Activated CD4-positive, alpha-beta T cell treated with anti-CD3 and anti-CD28 coated beads, Interleukin-2, amount 10 ng/mL, durations not matched to agents 24 days and 14 days (primary cell): ENCODE data around the gene GP1BB. TPM values are rescaled to one million over a fixed set of nuclear protein-coding genes. Genes with fewer than 3 reads are reported as not detected.

Experiments
- DNase-seq: peaks from one replicate; pipeline ENCODE4 v3.0.0; 2022
- H3K27ac Mint-ChIP-seq: one replicate; pipeline ENCODE4 v1.8.0; 2022; ENCODE audit warnings: mild to moderate bottlenecking, mixed read lengths
- H3K27me3 Mint-ChIP-seq: one replicate; pipeline ENCODE4 v1.8.0; 2022; ENCODE audit warnings: mixed read lengths
- H3K36me3 Mint-ChIP-seq: one replicate; pipeline ENCODE4 v1.8.0; 2022; ENCODE audit warnings: low read depth, mild to moderate bottlenecking, mixed read lengths
- H3K4me1 Mint-ChIP-seq: one replicate; pipeline ENCODE4 v1.8.0; 2021; ENCODE audit warnings: mixed read lengths
- H3K4me3 Mint-ChIP-seq: one replicate; pipeline ENCODE4 v1.8.0; 2022; ENCODE audit warnings: mild to moderate bottlenecking, moderate library complexity, mixed read lengths
- H3K9me3 Mint-ChIP-seq: one replicate; pipeline ENCODE4 v1.8.0; 2021; ENCODE audit warnings: mixed read lengths
- intact Hi-C: fragments of 100-400 bp; cut with micrococcal nuclease; formaldehyde crosslinking; loops from one replicate; pipeline ENCODE4 v1.15.1; 2023
- total RNA-seq: library from RNA; stranded (reverse); gene quantifications from 2 replicates; pipeline ENCODE4 v1.2.3, GENCODE V29; 2022

GP1BB gene
- total RNA-seq, 1 donor from 2014 or later, result not detected

- intact Hi-C loops, result no loop called here
- peaks cover 6% of the 10 kb centered on the region for H3K4me1 Mint-ChIP-seq
- no peaks in the 10 kb centered on the region for H3K36me3 Mint-ChIP-seq
- peak within 1 kb of the TSS; percentile 64 for H3K4me3 Mint-ChIP-seq
- no peak within 1 kb of the TSS for H3K27ac Mint-ChIP-seq
- no peaks in the 10 kb centered on the region for H3K9me3 Mint-ChIP-seq
- DNase-seq, result no peak
- peaks cover 30% of the 10 kb centered on the region for H3K27me3 Mint-ChIP-seq
Measured at GRCh38 chr22:19714312-19715187, 8.8 kb upstream of the GP1BB start, which contains the start of gene SEPTIN5. TSS of gene SEPTIN5 (plus strand) at chr22:19714503. CDS start at chr22:19714589, 86 bp downstream.

DNA sequence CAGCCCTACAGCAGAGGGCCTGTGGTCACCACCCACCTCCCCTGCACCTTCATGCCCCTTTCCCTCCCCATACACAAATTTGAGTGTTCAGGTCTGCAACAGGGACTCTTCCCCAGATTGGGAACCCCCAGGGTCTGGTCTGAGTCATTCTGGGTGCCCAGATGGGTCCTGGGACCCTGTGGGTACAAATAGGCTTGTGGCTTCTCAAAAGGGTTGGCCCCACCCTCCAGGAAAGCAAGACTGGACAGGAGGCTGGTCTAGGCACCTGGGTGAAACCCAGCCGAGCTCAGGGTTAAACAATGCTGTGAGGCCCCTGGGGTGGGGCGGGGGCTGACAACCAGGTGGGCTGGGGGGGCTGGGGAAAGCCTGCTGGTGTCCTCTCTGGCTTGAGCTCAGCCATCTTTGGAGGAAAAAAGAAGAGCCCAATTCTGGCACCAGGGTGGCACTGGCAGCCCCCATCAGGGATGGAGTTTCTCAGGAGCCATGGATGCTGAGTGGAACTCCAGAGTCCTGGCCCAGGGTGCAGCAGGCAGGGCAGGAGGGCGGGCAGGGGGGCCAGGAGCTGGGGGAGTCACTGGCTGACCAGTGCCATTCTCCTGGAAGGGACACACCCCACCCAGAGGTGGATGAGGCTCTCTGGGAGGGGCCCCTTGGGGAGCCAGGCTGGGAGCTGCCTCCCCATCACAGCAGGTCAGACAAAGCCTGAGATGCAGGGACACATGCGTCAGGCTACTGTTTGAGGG lies 8.0 kb upstream of the GP1BB start:
- no peak overlapping the region for H3K27ac Mint-ChIP-seq
- H3K27me3 Mint-ChIP-seq, result peaks cover 38% of the 10 kb centered on the region
- intact Hi-C loops, result no loop called here
- peaks cover 6% of the 10 kb centered on the region for H3K4me1 Mint-ChIP-seq
- H3K36me3 Mint-ChIP-seq, result no peaks in the 10 kb centered on the region
- H3K4me3 Mint-ChIP-seq, result peak overlapping the region; percentile 54
- no peaks in the 10 kb centered on the region for H3K9me3 Mint-ChIP-seq
- DNase-seq, result no peak

DNA sequence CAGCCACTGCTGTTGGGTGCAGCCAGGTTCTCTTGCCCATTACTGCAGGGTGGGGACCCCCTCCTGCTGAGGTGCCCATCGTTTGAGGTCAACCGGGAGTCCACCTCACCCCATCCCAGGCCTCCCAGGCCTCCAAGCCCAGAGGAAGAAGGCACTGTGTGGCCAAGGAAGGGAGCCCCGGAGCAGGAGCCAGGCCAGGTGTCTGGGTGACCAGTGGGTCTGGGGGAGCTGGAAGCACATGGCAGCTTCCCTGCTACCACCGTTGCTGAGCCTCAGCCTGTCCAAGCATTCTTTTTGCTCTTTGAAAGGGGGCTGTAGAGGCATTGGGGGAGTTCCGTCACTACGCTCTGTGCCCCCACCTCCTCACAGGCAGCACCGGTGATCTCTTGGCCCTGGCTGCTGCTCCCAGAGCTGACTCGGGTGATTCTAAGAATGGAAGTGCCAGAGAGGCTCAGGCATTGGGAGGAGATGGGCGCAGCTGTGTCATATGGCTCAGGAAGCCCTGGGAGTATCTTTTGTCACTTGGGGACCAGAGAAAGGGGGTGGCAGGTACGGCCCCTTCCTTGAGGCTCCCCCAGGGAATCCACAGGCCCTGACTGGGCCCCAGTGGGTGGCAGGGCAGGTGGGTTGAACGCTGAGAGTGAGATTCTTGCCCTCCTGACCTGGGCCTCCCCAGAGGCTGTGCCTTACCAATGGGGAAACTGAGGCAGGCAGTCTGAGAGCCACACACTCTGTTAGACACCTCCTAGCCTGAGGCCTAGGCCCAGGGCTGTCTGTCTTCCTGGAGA lies 7.1 kb upstream of the GP1BB start:
- Mint-ChIP-seq H3K27ac (no peak overlapping the region), H3K9me3 (no peaks in the 10 kb centered on the region), H3K36me3 (no peaks in the 10 kb centered on the region), H3K4me3 (no peak overlapping the region), H3K4me1 (peaks cover 6% of the 10 kb centered on the region), H3K27me3 (peaks cover 47% of the 10 kb centered on the region)
- no peak for DNase-seq
- intact Hi-C loops, result no loop called here

- DNase-seq, result no peak
- Mint-ChIP-seq H3K36me3 (no peaks in the 10 kb centered on the region), H3K4me1 (peaks cover 6% of the 10 kb centered on the region), H3K27me3 (peaks cover 52% of the 10 kb centered on the region), H3K27ac (no peak overlapping the region), H3K9me3 (no peaks in the 10 kb centered on the region), H3K4me3 (no peak overlapping the region)
- intact Hi-C loops, result no loop called here
Measured at GRCh38 chr22:19716829-19717105, 6.6 kb upstream of the GP1BB start.

- Mint-ChIP-seq H3K27me3 (peaks cover 51% of the 10 kb centered on the region), H3K9me3 (no peaks in the 10 kb centered on the region), H3K36me3 (no peaks in the 10 kb centered on the region), H3K27ac (no peak overlapping the region), H3K4me1 (peaks cover 6% of the 10 kb centered on the region), H3K4me3 (no peak overlapping the region)
- intact Hi-C loops, result no loop called here
- no peak for DNase-seq
Measured at GRCh38 chr22:19717181-19717580, 6.2 kb upstream of the GP1BB start.

DNA sequence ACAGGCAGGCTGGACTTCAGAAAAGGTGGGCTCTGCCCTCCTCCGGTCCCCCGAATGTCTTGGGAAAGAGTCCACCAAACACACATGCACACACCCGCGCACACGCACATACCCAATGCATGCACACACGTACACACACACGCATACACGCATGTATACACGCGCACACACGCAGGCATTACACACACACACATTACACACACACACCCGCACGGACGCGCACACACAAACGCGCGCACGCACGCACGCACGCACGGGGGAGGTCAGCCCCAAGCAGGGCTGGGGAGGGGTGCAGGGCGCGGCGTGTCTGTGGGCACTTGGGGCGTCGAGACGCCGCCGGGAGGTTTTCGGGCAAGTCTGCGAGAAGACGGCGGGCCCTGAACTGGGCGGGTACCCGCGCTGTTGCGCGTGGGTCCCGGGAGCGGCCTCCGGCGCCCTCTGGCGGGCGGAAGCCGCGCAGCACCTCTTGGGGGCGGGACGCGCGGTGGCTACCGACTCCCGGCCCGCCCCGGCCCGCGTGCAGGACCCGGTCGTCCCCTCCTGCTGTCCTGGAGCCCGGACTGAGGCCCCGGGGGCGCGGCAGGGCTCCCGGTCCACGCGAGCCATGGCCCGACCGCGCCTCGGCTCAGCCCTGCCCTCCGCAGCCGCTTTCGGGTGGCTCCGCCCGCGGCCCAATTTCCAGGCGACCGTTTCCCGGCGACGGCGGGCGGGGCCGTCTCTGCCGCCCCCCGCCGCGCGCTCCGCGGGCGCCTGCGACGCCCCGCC lies 5.5 kb upstream of the GP1BB start:
- H3K27me3 Mint-ChIP-seq, result peaks cover 46% of the 10 kb centered on the region
- H3K9me3 Mint-ChIP-seq, result no peaks in the 10 kb centered on the region
- no peaks in the 10 kb centered on the region for H3K36me3 Mint-ChIP-seq
- no peak overlapping the region for H3K27ac Mint-ChIP-seq
- peak overlapping the region; percentile 78 for H3K4me3 Mint-ChIP-seq
- intact Hi-C loops, result loop anchor here (1.0 kb wide), 1 partner anchor 39 kb away; no protein-coding TSS in a partner anchor
- DNase-seq, result peak; percentile 96
- peaks cover 6% of the 10 kb centered on the region for H3K4me1 Mint-ChIP-seq

DNA sequence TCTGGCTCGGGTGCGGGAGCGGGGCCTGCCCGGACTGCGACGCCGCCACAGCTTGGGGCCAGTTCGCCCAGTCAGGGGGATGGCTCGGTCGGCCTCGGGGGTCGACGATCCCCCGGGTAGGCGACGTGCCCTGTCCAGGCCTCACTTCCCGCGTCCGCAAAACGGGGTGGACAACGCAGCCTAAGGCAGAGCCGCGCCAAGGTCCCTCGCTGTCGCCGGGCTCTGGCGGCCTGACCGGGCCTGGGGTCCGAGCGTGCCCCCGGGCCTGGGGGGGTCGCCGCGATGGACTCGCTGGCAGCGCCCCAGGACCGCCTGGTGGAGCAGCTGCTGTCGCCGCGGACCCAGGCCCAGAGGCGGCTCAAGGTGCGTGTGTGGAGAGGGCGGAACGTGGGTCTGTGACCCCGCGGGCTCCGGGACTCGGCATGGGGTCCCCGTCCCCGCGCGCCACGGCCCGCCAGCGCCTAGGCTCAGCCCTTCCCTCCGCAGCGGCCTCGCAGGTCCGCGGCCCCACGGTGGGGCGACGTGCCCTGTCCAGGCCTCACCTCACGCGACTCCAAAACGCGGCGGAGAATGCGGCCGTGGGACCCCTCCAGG lies 4.8 kb upstream of the GP1BB start:
- no peak for DNase-seq
- H3K4me1 Mint-ChIP-seq, result peaks cover 8% of the 10 kb centered on the region
- intact Hi-C loops, result loop anchor here (1.0 kb wide), 1 partner anchor 39 kb away; no protein-coding TSS in a partner anchor
- no peaks in the 10 kb centered on the region for H3K36me3 Mint-ChIP-seq
- H3K27me3 Mint-ChIP-seq, result peaks cover 44% of the 10 kb centered on the region
- H3K9me3 Mint-ChIP-seq, result no peaks in the 10 kb centered on the region
- no peak overlapping the region for H3K4me3 Mint-ChIP-seq
- no peak overlapping the region for H3K27ac Mint-ChIP-seq

DNA sequence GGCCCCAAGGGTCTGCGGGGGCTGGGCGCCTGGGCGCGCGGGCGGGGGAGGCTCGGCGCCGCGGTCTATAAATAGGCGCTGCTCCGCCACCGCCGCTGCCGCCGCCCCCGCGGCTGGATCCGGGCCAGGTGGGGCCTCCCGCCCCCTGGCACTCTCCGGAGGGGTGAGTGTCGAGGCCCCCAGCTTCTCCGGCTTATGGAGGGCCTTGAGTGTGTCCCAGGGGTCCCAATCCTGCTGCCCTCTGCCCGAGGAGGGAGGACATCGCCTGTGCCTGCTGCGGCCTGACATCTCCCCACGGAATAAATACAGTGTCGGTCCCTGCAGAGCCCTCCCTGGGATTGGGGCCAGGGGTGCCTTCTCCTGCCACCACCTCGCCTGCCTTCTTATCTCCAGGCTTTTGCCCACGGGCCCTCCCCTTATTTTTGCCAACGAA lies 4.3 kb upstream of the GP1BB start:
- Mint-ChIP-seq H3K27me3 (peaks cover 40% of the 10 kb centered on the region), H3K27ac (no peak overlapping the region), H3K36me3 (no peaks in the 10 kb centered on the region), H3K4me1 (peaks cover 8% of the 10 kb centered on the region), H3K9me3 (no peaks in the 10 kb centered on the region), H3K4me3 (peak overlapping the region; percentile 71)
- intact Hi-C loops, result no loop called here
- no peak for DNase-seq

- no peaks in the 10 kb centered on the region for H3K9me3 Mint-ChIP-seq
- intact Hi-C loops, result no loop called here
- H3K36me3 Mint-ChIP-seq, result no peaks in the 10 kb centered on the region
- peaks cover 8% of the 10 kb centered on the region for H3K4me1 Mint-ChIP-seq
- no peak for DNase-seq
- no peak overlapping the region for H3K27ac Mint-ChIP-seq
- peak overlapping the region; percentile 71 for H3K4me3 Mint-ChIP-seq
- peaks cover 41% of the 10 kb centered on the region for H3K27me3 Mint-ChIP-seq
Measured at GRCh38 chr22:19719488-19720021, 3.8 kb upstream of the GP1BB start.

DNA sequence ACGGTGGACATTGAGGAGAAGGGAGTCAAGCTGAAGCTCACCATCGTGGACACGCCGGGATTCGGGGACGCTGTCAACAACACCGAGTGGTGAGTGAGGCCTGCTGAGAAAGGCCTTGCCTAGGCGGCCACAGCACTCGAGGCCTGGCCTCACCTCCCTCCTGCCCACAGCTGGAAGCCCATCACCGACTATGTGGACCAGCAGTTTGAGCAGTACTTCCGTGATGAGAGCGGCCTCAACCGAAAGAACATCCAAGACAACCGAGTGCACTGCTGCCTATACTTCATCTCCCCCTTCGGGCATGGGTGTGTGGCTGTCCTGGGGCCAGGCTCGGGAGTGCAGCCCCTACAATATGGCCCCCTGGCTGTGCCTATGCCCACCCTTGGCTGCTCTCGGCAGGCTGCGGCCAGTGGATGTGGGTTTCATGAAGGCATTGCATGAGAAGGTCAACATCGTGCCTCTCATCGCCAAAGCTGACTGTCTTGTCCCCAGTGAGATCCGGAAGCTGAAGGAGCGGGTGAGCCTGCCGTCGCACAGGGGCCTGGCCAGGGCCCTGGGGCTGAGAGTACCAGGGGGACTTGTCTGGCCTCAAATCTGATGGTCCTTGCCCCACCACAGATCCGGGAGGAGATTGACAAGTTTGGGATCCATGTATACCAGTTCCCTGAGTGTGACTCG lies 3.0 kb upstream of the GP1BB start:
- H3K36me3 Mint-ChIP-seq, result no peaks in the 10 kb centered on the region
- no peak overlapping the region for H3K4me3 Mint-ChIP-seq
- no peaks in the 10 kb centered on the region for H3K9me3 Mint-ChIP-seq
- no peak overlapping the region for H3K27ac Mint-ChIP-seq
- peaks cover 49% of the 10 kb centered on the region for H3K27me3 Mint-ChIP-seq
- DNase-seq, result no peak
- peaks cover 8% of the 10 kb centered on the region for H3K4me1 Mint-ChIP-seq
- intact Hi-C loops, result no loop called here

- H3K27me3 Mint-ChIP-seq, result peaks cover 50% of the 10 kb centered on the region
- peak overlapping the region; percentile 49 for H3K27ac Mint-ChIP-seq
Measured at GRCh38 chr22:19720999-19721329, 2.4 kb upstream of the GP1BB start.

GRCh38 chr22:19721330-19722177 lies 1.8 kb upstream of the GP1BB start:
- DNase-seq, result no peak
- Mint-ChIP-seq H3K4me3 (no peak overlapping the region), H3K36me3 (no peaks in the 10 kb centered on the region), H3K27me3 (peaks cover 47% of the 10 kb centered on the region), H3K4me1 (peaks cover 8% of the 10 kb centered on the region), H3K9me3 (no peaks in the 10 kb centered on the region), H3K27ac (peak overlapping the region; percentile 49)
- intact Hi-C loops, result loop anchor here (2.0 kb wide), 1 partner anchor 45 kb away; no protein-coding TSS in a partner anchor

More at GRCh38 chr22:19720999-19721329, 2.4 kb upstream of the GP1BB start:
- intact Hi-C loops, result no loop called here
- no peak overlapping the region for H3K4me3 Mint-ChIP-seq
- no peak for DNase-seq
- peaks cover 8% of the 10 kb centered on the region for H3K4me1 Mint-ChIP-seq
- H3K36me3 Mint-ChIP-seq, result no peaks in the 10 kb centered on the region
- H3K9me3 Mint-ChIP-seq, result no peaks in the 10 kb centered on the region
